GM19372 (cell line): ENCODE results near the gene COL16A1.

Source experiments
- ATAC-seq: cut with Tn5 transposase; IDR thresholded peaks from one replicate; pipeline ENCODE4 v1.9.1; 2021; ENCODE audit warnings: mild to moderate bottlenecking, low read depth, moderate library complexity; ENCODE audit not compliant: unreplicated experiment

The COL16A1 gene

DNA sequence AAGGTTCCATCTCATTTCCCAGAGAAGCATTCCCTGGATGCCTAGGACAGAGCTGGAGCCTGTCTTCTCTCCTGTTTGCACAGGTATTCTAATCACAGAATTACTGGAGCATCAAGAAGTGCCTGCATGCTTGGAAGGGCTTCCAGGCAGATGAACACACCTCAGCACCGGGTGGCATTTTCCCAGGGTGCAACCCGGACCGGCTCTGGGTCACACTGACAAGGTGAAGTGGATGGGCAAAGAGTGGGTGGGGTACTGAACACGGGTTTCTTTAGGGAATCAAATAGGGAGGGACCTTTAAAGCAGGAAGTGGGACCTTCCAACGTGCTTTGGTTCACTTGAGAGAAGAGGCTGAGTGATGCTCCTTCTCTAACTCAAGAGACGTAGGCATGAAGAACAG is 52.1 kb downstream of the COL16A1 start:
- no peak for ATAC-seq

DNA sequence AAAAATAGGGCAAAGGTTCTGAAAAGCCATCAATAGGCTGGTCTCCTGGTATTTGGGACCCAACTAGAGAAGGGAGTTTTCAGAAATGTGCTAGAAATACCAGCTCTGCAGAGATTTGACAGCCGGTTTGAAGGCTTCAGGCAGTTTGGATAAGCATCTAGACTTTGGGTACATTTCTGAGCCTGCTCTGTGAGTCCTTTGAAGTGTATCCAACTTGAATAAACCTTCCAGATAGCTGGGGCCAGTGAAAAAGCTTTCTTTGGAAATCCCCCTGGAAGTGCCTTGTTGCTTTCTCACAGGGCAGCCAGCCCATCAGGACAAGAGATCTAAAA is 52.8 kb downstream of the COL16A1 start:
- ATAC-seq = no peak

DNA sequence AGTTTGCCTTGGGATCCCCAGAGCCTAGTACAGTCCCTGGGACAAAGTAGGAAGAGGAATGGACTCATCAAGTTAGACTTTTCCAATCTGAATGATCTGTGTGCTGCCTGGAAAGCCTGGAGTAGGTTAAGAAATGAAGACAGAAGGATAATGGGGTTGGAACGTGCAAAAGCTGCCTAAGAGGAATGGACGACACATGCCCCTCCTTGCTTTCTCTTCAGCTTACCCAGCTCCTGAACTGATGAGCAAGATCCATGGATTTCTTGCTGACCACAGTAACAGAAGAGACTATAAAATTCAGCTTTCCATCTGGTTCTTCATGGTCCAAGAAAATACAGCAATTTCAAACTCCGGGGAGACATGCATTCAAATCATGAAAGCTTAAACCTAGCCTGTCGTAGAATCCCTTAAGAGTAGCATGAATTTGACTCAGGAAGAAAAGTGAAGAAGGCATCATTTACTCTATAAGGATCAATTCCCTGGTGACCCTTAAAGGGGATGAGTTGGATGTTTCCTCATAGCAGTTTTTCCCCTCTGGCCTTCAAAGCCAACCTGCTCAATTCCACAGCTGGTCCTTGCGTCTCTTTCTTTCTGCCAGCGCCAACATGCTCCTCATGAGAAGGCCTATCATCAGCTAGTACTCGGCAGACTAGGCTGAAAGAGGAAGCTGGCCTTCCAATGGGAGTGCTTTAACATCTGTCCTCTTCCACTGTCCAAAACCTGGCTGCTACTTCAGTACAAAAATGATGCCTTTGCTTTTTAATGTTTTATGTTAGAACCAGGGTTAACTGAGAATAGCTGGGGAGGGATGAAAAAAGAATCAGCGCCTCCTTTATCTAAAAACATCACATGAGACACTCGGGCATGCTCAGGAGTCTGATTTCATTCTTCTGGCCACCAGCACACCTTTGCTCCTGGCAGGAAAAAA is 53.4 kb downstream of the COL16A1 start:
- ATAC-seq = no peak

DNA sequence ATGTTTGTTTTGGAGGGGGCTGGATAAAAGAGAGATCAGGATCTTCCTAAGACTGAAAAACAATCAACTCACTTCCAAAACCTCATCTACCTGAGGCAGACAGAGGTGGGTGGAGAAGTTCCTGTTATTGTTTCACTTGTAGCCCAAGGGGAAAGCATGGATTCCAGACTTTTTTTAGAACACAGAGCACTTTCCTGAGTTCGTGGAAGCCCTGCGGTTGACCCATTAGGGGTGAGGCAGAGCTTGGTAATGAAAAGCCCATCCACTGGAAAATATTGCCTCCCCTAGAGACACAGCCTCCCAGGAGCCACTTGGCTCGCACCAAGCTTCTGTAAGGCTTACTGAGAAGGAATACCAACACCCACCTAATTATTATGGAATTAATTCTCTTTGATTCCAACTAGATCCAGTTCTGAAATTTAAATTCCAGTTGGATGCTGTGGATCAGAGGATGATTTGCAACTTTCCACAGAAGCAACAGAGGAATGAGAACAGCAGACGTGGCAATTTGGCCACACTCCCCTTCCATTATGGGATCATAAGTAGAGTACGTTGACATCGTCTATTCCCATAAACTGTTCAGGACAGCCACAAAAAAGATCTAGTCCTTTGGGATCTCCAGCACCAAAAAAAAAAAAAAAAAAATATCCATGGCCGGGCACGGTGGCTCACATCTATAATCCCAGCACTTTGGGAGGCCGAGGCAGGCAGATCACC is 55.0 kb downstream of the COL16A1 start:
- no peak for ATAC-seq

DNA sequence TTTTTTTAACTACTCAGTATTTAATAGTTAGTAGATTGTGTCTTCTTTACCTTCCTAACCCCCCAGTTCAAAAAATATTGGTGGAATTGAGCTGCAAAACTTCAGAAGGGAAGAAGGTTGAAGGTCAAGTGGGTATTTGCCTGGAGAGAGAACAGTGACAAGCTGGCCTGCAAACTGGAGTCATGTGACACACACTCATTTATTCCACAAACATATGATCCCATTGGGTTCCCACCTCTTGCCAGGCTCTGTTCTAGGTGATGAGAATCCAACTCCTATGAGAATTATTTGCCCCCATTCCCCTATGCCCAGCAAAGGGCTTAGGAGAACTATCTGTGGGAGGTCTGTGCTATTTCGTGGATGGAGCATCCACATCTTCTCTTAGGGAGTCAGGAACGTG is 55.6 kb downstream of the COL16A1 start:
- ATAC-seq = no peak

DNA sequence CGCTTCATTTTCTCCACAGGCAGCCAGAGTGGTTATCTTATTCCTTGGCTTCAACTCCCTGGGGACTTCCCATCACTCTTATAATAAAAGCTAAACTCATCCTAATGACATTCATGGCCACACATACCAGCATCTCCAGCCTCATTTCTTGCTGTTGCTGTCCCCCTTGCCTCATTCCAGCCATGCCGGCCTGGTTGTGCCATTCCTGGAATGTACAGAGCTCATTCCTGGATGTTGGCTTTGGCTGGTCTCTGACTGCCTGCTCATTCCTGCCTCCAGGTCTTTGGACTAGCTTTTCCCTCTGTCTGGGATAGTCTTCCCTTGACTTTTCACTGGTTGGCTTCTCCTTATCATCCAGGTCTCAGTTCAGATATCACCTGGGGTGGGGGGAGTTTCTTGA is 56.7 kb downstream of the COL16A1 start:
- ATAC-seq = no peak

DNA sequence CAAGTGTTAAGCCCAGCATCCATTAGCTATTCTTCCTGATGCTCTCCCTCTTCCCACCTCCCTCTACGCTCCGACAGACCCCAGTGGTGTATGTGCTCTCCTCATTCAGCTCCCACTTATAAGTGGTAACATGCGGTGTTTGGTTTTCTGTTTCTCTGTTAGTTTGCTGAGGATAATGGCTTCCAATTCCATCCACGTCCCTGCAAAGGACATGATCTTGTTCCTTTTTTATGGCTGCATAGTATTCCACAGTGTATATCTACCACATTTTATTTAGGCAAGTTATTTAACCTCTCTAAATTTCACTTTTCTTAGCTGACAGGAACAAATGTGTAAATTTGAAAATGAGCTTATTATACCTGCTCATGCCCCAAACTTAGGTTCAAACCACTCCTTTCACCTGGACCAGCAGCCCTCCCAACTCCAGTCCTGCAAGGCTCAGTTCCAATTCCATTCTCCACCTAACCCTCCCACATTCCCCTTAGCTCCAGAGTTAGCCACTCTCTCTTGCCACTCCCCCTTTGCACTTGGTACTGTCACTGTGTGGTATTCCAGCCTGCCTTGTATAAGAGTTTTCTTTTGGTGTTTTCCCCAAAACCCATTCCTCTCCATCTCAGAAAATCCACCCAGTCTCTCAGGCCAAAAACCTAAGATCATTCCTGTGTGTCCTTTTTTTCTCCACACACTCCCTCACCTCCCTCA is 57.4 kb downstream of the COL16A1 start:
- ATAC-seq = no peak

DNA sequence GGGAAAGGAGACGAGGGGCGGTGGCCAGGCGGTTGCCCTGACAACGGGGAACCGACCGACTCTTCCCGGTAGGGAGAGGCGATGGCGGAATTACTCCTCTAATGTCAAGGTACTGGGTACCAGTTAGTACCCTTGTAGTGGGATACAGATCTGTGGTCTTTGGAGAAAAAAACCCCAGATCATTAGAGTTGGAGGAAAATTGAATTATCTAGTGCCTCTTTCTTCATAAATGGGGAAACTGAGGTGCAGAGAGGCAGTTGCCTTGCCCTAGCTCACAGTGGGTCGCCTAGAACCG is 58.6 kb downstream of the COL16A1 start:
- no peak for ATAC-seq

DNA sequence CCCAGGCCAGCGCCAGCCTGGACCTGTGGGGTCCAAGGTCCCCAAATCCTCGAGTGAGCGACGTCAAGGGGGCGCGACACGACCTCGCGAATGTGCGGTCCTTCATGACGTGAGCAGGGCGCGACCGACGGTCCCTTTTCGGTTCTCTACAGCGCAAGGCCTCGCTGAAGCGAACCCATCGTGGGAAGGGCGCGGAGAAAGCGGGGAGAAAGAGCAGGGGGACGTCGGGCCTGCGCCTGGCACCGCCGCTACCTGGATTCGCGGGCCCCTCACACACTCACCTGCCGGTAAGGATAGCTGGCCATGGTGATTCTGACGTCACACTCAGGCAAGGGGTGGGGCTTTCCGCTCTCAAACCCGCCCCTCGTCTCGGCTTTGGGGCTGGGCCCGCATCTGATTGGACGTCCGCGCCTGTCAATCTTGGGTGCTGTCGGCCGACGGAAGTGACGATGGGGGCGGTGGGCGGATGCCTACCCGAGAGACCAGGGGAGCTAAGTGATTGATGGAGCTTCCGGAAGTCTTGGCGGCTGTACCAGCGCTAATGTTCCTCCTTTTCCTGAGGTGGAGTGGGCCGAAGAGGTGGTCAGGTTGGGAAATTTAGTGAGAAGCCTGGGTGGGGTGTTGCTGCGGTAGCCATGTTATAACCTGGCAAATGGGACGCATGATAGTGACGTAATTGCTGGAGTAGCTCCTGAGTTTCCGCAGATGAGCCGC is 59.1 kb downstream of the COL16A1 start, which contains the start of gene PEF1:
TSS of gene PEF1 (minus strand) at position 317 of the 714 bp plus-strand sequence. CDS start at position 305, 12 bp downstream.
- ATAC-seq = peak; percentile 88

DNA sequence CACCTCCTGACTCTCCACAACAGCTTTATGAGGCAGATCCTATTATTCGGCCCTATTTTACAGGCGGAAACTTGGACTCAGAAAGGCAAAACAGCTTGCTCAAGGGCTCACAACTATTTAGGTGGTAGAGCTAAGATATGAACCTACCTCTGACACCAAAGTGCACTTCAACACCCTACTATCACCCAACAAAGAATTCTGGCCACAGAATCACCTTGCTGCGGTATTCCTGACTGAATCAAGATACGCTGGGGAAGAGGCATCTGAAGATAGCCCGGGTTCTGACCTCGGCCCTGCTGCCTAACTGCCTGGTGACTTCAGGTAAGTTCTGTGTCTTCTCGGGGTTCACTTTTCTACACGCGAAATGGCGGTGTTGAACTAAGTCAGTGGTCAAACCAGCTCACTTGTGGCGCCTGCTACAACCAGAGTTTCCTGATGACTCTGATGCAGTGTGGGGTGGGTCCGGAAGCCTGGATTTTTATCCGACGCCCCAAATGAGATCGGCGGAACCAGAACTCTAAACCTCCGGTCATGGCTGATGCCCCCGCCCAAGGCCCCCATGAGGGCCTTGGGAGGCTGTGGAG is 59.7 kb downstream of the COL16A1 start:
- ATAC-seq = peak; percentile 7

DNA sequence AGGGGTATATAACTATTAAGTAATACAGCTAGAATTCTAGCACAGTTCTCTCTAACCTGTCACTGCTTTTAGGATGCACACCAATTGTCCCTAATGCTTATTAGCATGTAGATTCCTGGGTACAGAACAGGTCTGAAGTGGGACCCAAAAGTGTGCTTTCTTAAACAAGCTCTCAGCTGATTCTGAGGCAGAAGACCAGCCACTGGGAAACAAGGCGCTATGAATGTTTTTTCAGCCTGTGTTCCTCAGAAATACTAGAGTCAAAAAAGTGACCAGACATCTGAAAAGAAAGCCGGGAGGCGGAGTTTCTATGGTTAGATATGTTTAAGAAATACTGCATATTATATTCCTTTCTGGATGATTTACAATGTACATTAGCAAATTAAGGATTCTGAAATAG is 60.9 kb downstream of the COL16A1 start:
- no peak for ATAC-seq

DNA sequence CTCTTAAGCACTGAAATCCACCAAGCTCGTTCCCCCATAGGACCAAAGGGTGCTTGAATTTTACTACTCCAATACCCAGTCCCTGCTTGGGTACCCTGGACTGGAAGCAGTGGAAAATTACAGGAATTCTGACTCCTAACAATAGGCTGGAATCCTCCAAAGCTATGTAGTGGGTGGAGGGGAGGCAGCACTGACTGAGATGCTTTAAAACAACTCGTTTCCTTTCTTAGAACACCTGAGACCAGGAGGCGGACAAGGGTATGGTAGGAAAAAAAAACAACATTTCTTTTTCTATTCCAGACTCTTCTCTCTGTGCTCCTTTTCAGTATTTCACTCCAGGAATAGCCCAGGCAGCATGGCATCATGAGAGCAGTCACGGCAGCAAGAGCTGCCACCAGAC is 61.5 kb downstream of the COL16A1 start:
- ATAC-seq = no peak

DNA sequence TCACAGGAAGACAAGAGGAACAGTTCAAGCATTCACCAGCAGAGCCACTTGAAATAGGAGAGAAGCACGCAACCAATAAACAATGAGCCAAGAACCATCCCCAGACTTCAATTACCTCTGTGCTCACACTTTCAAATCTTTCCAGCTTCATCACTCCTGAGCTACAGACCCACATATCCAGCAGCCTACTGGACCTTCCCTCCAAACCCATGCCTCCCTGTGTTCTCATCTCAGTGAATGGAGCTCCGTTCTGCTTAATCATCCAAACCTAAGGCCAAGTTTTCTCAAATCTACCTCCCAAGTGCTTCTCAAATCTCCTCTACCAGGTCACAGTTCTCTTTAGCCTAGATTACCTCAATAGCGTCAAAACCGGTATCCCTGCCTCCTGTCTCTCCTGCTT is 62.9 kb downstream of the COL16A1 start:
- ATAC-seq = no peak

DNA sequence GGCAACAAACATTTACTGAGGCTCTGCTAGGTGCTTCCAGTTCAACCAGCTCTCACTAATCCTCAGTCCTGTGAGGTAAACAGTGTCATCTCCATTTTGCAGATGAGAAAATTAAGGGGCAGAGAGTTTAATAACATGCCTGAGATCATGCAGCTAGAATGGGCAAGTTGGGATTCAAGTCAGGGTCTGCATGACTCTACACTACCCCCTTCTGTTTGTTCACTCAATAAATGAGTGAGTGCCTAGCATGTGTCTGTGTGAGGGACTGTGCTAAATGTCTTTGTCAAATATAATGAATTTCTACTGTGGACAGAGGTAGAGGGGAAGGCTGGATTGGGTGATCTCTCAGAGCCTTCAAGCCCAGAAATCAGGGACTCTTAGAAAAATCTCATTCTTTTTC is 63.6 kb downstream of the COL16A1 start:
- ATAC-seq = no peak

DNA sequence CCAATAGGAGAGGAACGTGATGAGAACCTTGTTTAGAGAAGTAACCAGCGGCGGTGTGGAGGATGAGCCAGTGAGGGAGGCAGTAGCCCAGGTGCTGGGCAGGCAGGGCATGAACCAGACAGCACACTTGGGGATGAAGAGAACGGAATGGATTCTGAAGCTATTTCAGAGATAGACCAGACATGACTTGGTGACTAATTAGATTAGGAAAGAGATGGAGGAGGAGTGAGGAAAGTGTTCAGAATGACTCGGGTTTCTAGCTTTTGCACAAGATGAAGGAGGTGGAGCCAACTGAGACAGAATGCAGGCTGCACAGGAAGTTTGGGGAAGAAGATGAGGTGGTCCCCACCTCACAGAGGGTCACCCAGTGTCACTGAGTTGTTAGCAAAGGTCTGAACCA is 64.3 kb downstream of the COL16A1 start:
- no peak for ATAC-seq

DNA sequence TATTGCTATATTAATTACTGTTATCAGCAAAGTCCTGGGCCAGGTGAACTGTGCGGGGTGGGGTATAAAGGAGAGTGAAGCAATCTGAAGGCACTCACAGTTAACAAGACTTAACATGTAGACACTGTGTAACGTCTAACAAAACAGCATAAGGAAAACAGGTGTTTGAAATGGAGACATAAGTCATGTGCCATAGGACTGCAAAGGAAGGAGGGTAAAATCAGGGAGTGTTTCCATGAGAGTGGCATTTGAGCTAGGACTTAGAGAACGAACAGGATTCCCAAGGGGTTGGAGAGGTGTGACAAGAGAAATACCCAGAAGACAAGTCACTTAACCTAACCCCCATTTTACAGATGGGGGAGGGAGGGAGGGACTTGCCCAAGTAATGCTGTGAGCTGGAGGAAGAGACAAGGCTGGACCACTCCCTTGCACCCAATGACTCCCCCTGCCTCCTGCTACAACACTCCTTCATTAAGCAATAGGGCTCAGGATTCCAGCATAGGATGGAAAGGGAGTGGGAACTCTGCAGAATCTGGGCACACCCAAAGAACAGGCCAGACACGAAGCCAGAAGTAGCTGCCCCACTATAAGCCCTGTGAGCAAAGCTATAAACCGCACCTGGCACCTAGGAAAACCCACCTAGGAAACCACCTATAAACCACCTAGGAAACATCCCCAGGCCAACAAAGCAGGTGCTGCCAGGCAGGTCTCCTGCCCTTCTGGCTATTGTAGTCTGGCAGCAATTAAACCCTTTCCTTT is 65.7 kb downstream of the COL16A1 start:
- no peak for ATAC-seq

DNA sequence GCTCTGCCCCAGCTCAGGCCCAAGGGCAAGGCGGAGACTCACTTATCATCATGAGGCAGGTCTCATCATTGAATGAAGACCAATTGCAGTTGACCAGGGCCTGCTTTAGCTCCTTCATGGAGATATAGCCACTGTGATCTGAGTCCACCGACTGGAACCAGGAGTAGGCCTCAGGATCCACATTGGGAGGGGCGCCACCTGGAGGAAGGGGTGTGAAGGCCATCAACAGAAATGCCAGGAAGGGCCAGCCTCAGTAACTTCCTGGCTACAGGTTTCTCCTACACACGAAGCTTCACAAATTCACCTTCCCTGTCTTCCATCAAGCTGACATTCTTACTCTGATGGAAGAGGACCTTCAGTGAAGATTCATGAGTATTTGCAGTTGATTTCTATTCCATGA is 70.7 kb downstream of the COL16A1 start:
- ATAC-seq = no peak

DNA sequence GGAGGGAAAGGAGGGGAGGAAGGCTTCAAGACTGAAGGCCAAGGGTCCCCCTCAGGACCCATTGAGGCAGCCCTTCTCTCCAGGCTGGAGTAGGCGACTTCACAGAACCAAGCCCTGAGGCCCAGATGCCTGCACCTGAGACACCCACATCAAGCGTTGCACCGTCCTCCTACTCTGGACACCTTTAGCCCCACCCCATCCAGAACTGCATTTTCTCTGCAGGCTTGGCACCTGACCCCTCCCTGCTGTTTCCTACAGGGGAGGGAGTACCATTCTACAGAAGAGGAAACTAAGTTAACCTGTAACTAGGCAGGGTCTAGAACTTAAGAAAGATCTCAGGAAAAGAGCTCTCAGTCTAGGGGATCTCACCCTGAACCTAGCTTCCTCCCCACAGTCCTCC is 71.2 kb downstream of the COL16A1 start:
- ATAC-seq = no peak

DNA sequence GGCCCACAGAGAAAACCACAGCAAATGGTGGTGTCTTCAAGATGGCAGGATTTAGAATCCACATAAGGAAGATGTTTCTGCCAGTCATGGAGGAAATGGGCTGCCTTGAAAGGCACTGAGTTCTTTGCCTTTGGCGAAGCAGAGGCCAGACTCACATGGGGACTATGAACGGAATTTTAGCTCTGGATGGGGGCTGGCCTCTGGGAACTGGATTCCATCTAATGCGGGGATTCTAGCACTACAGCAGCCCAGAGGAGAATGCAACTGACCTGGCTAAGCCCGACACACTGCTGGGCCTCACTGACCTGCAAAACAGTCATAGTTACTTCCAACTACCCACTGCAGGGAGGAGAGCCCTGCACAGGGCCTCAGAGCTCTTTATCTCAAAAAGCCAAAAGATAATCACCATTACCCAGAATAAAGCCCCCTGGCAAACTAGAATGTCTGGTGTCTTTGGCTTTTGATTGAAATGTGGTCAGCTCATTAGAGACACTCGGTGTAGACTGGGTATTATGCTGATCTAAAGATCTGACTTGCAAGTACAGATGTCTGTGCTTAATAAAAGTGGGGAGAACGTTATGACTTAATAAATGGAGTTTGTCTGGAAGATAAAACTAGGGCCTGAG is 74.8 kb downstream of the COL16A1 start:
- ATAC-seq = no peak
